Fibroblast of lung (primary cell): ENCODE measurements around the gene SLC24A3.

Experiments
- EZH2 ChIP-seq: IDR thresholded peaks from 2 replicates; pipeline ENCODE4 v1.5.1; 2012; ENCODE audit warnings: low read length, control low read depth, mild to moderate bottlenecking; ENCODE audit errors: missing control alignments
- TF ChIP-seq, protein P1 (sequence below), 2 donors: IDR thresholded peaks in 1 of 2; conservative IDR thresholded peaks in 1 of 2; 1 replicate in 1 of 2; 2 replicates in 1 of 2; pipeline ENCODE4 v1.5.1; 2011 to 2012; ENCODE audit warnings: low read length in 2 of 2, control low read depth in 1 of 2, inconsistent platforms in 1 of 2, low read depth in 1 of 2, mild to moderate bottlenecking in 1 of 2

DNA sequence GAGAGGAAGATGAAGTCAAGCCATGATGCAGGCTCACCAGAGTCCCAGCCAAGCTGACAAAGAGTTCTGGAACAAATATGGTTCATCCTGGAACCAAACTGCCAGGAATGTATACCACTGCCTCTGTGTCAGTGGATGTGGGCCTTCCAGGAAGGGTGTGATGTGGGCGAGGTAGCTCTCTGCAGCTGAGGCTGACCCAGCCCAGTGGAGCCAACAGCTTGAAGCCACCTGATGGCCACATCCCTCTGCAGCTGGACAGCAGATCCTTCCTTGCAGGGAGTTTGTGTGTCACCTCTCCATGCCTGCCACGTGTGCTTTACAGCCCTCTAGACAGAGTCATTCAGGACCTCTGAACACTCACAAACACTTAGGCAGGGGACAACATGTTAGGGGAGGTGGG, 403.6 kb downstream of the SLC24A3 start:
- TF ChIP-seq, protein P1, sequence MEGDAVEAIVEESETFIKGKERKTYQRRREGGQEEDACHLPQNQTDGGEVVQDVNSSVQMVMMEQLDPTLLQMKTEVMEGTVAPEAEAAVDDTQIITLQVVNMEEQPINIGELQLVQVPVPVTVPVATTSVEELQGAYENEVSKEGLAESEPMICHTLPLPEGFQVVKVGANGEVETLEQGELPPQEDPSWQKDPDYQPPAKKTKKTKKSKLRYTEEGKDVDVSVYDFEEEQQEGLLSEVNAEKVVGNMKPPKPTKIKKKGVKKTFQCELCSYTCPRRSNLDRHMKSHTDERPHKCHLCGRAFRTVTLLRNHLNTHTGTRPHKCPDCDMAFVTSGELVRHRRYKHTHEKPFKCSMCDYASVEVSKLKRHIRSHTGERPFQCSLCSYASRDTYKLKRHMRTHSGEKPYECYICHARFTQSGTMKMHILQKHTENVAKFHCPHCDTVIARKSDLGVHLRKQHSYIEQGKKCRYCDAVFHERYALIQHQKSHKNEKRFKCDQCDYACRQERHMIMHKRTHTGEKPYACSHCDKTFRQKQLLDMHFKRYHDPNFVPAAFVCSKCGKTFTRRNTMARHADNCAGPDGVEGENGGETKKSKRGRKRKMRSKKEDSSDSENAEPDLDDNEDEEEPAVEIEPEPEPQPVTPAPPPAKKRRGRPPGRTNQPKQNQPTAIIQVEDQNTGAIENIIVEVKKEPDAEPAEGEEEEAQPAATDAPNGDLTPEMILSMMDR (conservative IDR thresholded peaks at IDR 0.05 in 1 of 2, IDR thresholded peaks at IDR 0.05 in 1 of 2; ENCODE audit: low read depth in 1 of 2, low read length in 2 of 2): no peak
- TF ChIP-seq EZH2: no peak
